ENCODE data around the gene LCN6.

Gene LCN6

GRCh38 chr9:136701668-136702053, 46.7 kb downstream of the LCN6 start:
- 63 to 70% methylated on average over 9 to 10 of the region's 10 CpGs for WGBS, 2 experiments
- Histone ChIP-seq H3K4me3 (ENCODE audit: insufficient read depth, low read depth, low read length) (no peak overlapping the region), H3K27me3 (ENCODE audit: control insufficient read depth, insufficient read depth, low read length, poor library complexity, severe bottlenecking) (peaks cover 11% of the 10 kb centered on the region), H3K9me3 (ENCODE audit: control insufficient read depth, low read length) (no peaks in the 10 kb centered on the region), H3K4me1 (ENCODE audit: control insufficient read depth, insufficient read depth, low read length) (peaks cover 3% of the 10 kb centered on the region), H3K27ac (ENCODE audit: insufficient read depth, low read depth, low read length, poor library complexity, severe bottlenecking) (no peak overlapping the region), H3K36me3 (ENCODE audit: control insufficient read depth, insufficient read depth, low read length) (no peaks in the 10 kb centered on the region)

- no peak overlapping the region for H3K27ac ChIP-seq (ENCODE audit: insufficient read depth, low read depth, low read length, poor library complexity, severe bottlenecking)
- 65 to 66% methylated on average over 38 of the region's 38 CpGs for WGBS, 2 experiments
- no peak overlapping the region for H3K4me3 ChIP-seq (ENCODE audit: insufficient read depth, low read depth, low read length)
- no peaks in the 10 kb centered on the region for H3K9me3 ChIP-seq (ENCODE audit: control insufficient read depth, low read length)
- H3K36me3 ChIP-seq (ENCODE audit: control insufficient read depth, insufficient read depth, low read length) = no peaks in the 10 kb centered on the region
- peaks cover 3% of the 10 kb centered on the region for H3K4me1 ChIP-seq (ENCODE audit: control insufficient read depth, insufficient read depth, low read length)
- peaks cover 11% of the 10 kb centered on the region for H3K27me3 ChIP-seq (ENCODE audit: control insufficient read depth, insufficient read depth, low read length, poor library complexity, severe bottlenecking)
Observed at GRCh38 chr9:136700959-136701667, 47.2 kb downstream of the LCN6 start.

- WGBS, 2 experiments = 93% methylated on average over 13 of the region's 13 CpGs
- peaks cover 11% of the 10 kb centered on the region for H3K27me3 ChIP-seq (ENCODE audit: control insufficient read depth, insufficient read depth, low read length, poor library complexity, severe bottlenecking)
- H3K9me3 ChIP-seq (ENCODE audit: control insufficient read depth, low read length) = no peaks in the 10 kb centered on the region
- H3K4me1 ChIP-seq (ENCODE audit: control insufficient read depth, insufficient read depth, low read length) = peaks cover 3% of the 10 kb centered on the region
- H3K27ac ChIP-seq (ENCODE audit: insufficient read depth, low read depth, low read length, poor library complexity, severe bottlenecking) = no peak overlapping the region
- no peaks in the 10 kb centered on the region for H3K36me3 ChIP-seq (ENCODE audit: control insufficient read depth, insufficient read depth, low read length)
- no peak overlapping the region for H3K4me3 ChIP-seq (ENCODE audit: insufficient read depth, low read depth, low read length)
Observed at GRCh38 chr9:136700304-136700703, 48.0 kb downstream of the LCN6 start.

- peaks cover 11% of the 10 kb centered on the region for H3K27me3 ChIP-seq (ENCODE audit: control insufficient read depth, insufficient read depth, low read length, poor library complexity, severe bottlenecking)
- H3K9me3 ChIP-seq (ENCODE audit: control insufficient read depth, low read length) = no peaks in the 10 kb centered on the region
- 91 to 92% methylated on average over 10 to 11 of the region's 11 CpGs for WGBS, 2 experiments
- peaks cover 3% of the 10 kb centered on the region for H3K4me1 ChIP-seq (ENCODE audit: control insufficient read depth, insufficient read depth, low read length)
- no peaks in the 10 kb centered on the region for H3K36me3 ChIP-seq (ENCODE audit: control insufficient read depth, insufficient read depth, low read length)
- H3K27ac ChIP-seq (ENCODE audit: insufficient read depth, low read depth, low read length, poor library complexity, severe bottlenecking) = no peak overlapping the region
- H3K4me3 ChIP-seq (ENCODE audit: insufficient read depth, low read depth, low read length) = no peak overlapping the region
Observed at GRCh38 chr9:136698635-136699246, 49.6 kb downstream of the LCN6 start.

GRCh38 chr9:136697821-136698526, 50.4 kb downstream of the LCN6 start:
- H3K4me1 ChIP-seq (ENCODE audit: control insufficient read depth, insufficient read depth, low read length) = peaks cover 3% of the 10 kb centered on the region
- H3K4me3 ChIP-seq (ENCODE audit: insufficient read depth, low read depth, low read length) = no peak overlapping the region
- no peak overlapping the region for H3K27ac ChIP-seq (ENCODE audit: insufficient read depth, low read depth, low read length, poor library complexity, severe bottlenecking)
- 91 to 93% methylated on average over 20 of the region's 20 CpGs for WGBS, 2 experiments
- H3K9me3 ChIP-seq (ENCODE audit: control insufficient read depth, low read length) = no peaks in the 10 kb centered on the region
- H3K27me3 ChIP-seq (ENCODE audit: control insufficient read depth, insufficient read depth, low read length, poor library complexity, severe bottlenecking) = peaks cover 11% of the 10 kb centered on the region
- H3K36me3 ChIP-seq (ENCODE audit: control insufficient read depth, insufficient read depth, low read length) = no peaks in the 10 kb centered on the region

GRCh38 chr9:136697146-136697820, 51.0 kb downstream of the LCN6 start:
- no peaks in the 10 kb centered on the region for H3K36me3 ChIP-seq (ENCODE audit: control insufficient read depth, insufficient read depth, low read length)
- WGBS, 2 experiments = 88 to 89% methylated on average over 23 of the region's 23 CpGs
- H3K4me3 ChIP-seq (ENCODE audit: insufficient read depth, low read depth, low read length) = no peak overlapping the region
- H3K27me3 ChIP-seq (ENCODE audit: control insufficient read depth, insufficient read depth, low read length, poor library complexity, severe bottlenecking) = peaks cover 11% of the 10 kb centered on the region
- H3K27ac ChIP-seq (ENCODE audit: insufficient read depth, low read depth, low read length, poor library complexity, severe bottlenecking) = no peak overlapping the region
- H3K9me3 ChIP-seq (ENCODE audit: control insufficient read depth, low read length) = no peaks in the 10 kb centered on the region
- peaks cover 6% of the 10 kb centered on the region for H3K4me1 ChIP-seq (ENCODE audit: control insufficient read depth, insufficient read depth, low read length)

GRCh38 chr9:136696502-136696901, 51.8 kb downstream of the LCN6 start:
- WGBS, 2 experiments = 91% methylated on average over 9 of the region's 9 CpGs
- H3K36me3 ChIP-seq (ENCODE audit: control insufficient read depth, insufficient read depth, low read length) = no peaks in the 10 kb centered on the region
- H3K9me3 ChIP-seq (ENCODE audit: control insufficient read depth, low read length) = no peaks in the 10 kb centered on the region
- no peak overlapping the region for H3K27ac ChIP-seq (ENCODE audit: insufficient read depth, low read depth, low read length, poor library complexity, severe bottlenecking)
- no peak overlapping the region for H3K4me3 ChIP-seq (ENCODE audit: insufficient read depth, low read depth, low read length)
- peaks cover 14% of the 10 kb centered on the region for H3K4me1 ChIP-seq (ENCODE audit: control insufficient read depth, insufficient read depth, low read length)
- H3K27me3 ChIP-seq (ENCODE audit: control insufficient read depth, insufficient read depth, low read length, poor library complexity, severe bottlenecking) = peaks cover 8% of the 10 kb centered on the region

GRCh38 chr9:136695955-136696354, 52.4 kb downstream of the LCN6 start:
- Histone ChIP-seq H3K4me3 (ENCODE audit: insufficient read depth, low read depth, low read length) (no peak overlapping the region), H3K9me3 (ENCODE audit: control insufficient read depth, low read length) (no peaks in the 10 kb centered on the region), H3K27me3 (ENCODE audit: control insufficient read depth, insufficient read depth, low read length, poor library complexity, severe bottlenecking) (peaks cover 2% of the 10 kb centered on the region), H3K4me1 (ENCODE audit: control insufficient read depth, insufficient read depth, low read length) (peaks cover 18% of the 10 kb centered on the region), H3K36me3 (ENCODE audit: control insufficient read depth, insufficient read depth, low read length) (no peaks in the 10 kb centered on the region), H3K27ac (ENCODE audit: insufficient read depth, low read depth, low read length, poor library complexity, severe bottlenecking) (no peak overlapping the region)
- WGBS, 2 experiments = 89 to 90% methylated on average over 23 of the region's 23 CpGs

GRCh38 chr9:136695435-136695895, 52.9 kb downstream of the LCN6 start:
- Histone ChIP-seq H3K36me3 (ENCODE audit: control insufficient read depth, insufficient read depth, low read length) (no peaks in the 10 kb centered on the region), H3K9me3 (ENCODE audit: control insufficient read depth, low read length) (no peaks in the 10 kb centered on the region), H3K4me1 (ENCODE audit: control insufficient read depth, insufficient read depth, low read length) (peaks cover 18% of the 10 kb centered on the region), H3K4me3 (ENCODE audit: insufficient read depth, low read depth, low read length) (no peak overlapping the region), H3K27me3 (ENCODE audit: control insufficient read depth, insufficient read depth, low read length, poor library complexity, severe bottlenecking) (no peaks in the 10 kb centered on the region), H3K27ac (ENCODE audit: insufficient read depth, low read depth, low read length, poor library complexity, severe bottlenecking) (no peak overlapping the region)
- 90% methylated on average over 10 of the region's 10 CpGs for WGBS, 2 experiments

GRCh38 chr9:136694872-136695247, 53.5 kb downstream of the LCN6 start:
- WGBS, 2 experiments = 93 to 96% methylated on average over 10 to 11 of the region's 11 CpGs

More at GRCh38 chr9:136694872-136695247, 53.5 kb downstream of the LCN6 start:
- H3K4me1 ChIP-seq (ENCODE audit: control insufficient read depth, insufficient read depth, low read length) = peaks cover 18% of the 10 kb centered on the region
- no peaks in the 10 kb centered on the region for H3K27me3 ChIP-seq (ENCODE audit: control insufficient read depth, insufficient read depth, low read length, poor library complexity, severe bottlenecking)
- no peaks in the 10 kb centered on the region for H3K9me3 ChIP-seq (ENCODE audit: control insufficient read depth, low read length)
- H3K4me3 ChIP-seq (ENCODE audit: insufficient read depth, low read depth, low read length) = no peak overlapping the region
- H3K36me3 ChIP-seq (ENCODE audit: control insufficient read depth, insufficient read depth, low read length) = no peaks in the 10 kb centered on the region
- no peak overlapping the region for H3K27ac ChIP-seq (ENCODE audit: insufficient read depth, low read depth, low read length, poor library complexity, severe bottlenecking)
